Body of pancreas (tissue), 4 donors: ENCODE results near the gene NPY4R.

Experiments
- CTCF ChIP-seq, 7 experiments: fragments of 450-650 bp in 4 of 7; fragments of 200-600 bp in 3 of 7; sonication (generic) in 3 of 7; IDR thresholded peaks; one replicate each; pipeline ENCODE4 v1.5.1; 2016 to 2019; ENCODE audit warnings: antibody characterized with exemption in 7 of 7
- POLR2A ChIP-seq, 3 donors: fragments of 450-650 bp; IDR thresholded peaks; one replicate each; pipeline ENCODE4 v1.6.1; 2016; ENCODE audit warnings: antibody characterized with exemption in 3 of 3, mild to moderate bottlenecking in 2 of 3

GRCh38 chr10:46514899-46515298 lies 49.1 kb upstream of the NPY4R start:
- TF ChIP-seq POLR2A (IDR thresholded peaks at IDR 0.05) (no peak), CTCF (IDR thresholded peaks at IDR 0.05) (no peak)
